H1 (cell line): Measurements from ENCODE around the gene KLF5. TPM values are rescaled to one million over a fixed set of nuclear protein-coding genes. Genes with fewer than 3 reads are reported as not detected.

Source experiments
- ATF3 ChIP-seq: IDR thresholded peaks from 2 replicates; pipeline ENCODE4 v1.6.1; 2011; ENCODE audit warnings: low read depth, mild to moderate bottlenecking, low read length; ENCODE audit not compliant: insufficient read depth
- BACH1 ChIP-seq: IDR thresholded peaks from 2 replicates; pipeline ENCODE4 v1.6.1; 2012; ENCODE audit warnings: low read length, improper control_type of control experiment
- CBX5 ChIP-seq: fragments of 300-800, 300-1000 bp; sonication (generic); IDR thresholded peaks from 2 replicates; pipeline ENCODE4 v1.7.1; 2016; ENCODE audit warnings: antibody characterized with exemption, low read length, low read depth
- CBX8 ChIP-seq: fragments of 300-800, 300-1000 bp; sonication (generic); IDR thresholded peaks from 2 replicates; pipeline ENCODE4 v1.7.1; 2016; ENCODE audit warnings: low read depth, low read length, borderline replicate concordance
- CREB1 ChIP-seq: IDR thresholded peaks from 2 replicates; pipeline ENCODE4 v1.6.1; 2012; ENCODE audit warnings: inconsistent platforms
- EGR1 ChIP-seq: IDR thresholded peaks from 2 replicates; pipeline ENCODE4 v1.6.1; 2011; ENCODE audit warnings: low read depth, low read length, borderline replicate concordance
- EP300 ChIP-seq, 2 experiments: IDR thresholded peaks; 1 replicate in 1 of 2; 2 replicates in 1 of 2; pipeline ENCODE4 v1.6.1; 2011 to 2012; ENCODE audit warnings: low read depth in 2 of 2, low read length in 2 of 2, mild to moderate bottlenecking in 2 of 2, borderline replicate concordance in 1 of 2, inconsistent platforms in 1 of 2, moderate library complexity in 1 of 2
- EZH2 ChIP-seq: fragments of 200-600 bp; sonication (generic); IDR thresholded peaks from 2 replicates; pipeline ENCODE4 v1.7.1; 2012; ENCODE audit warnings: low read depth, mild to moderate bottlenecking, moderate library complexity, low read length, inconsistent platforms; ENCODE audit not compliant: severe bottlenecking
- HDAC2 ChIP-seq, 2 experiments: fragments of 300-600 bp in 1 of 2; sonication (generic) in 1 of 2; IDR thresholded peaks; 2 replicates each; pipeline ENCODE4 v1.6.1; 2011 to 2012; ENCODE audit warnings: low read depth in 2 of 2, low read length in 2 of 2, mild to moderate bottlenecking in 2 of 2, moderate library complexity in 2 of 2, borderline replicate concordance in 1 of 2, inconsistent platforms in 1 of 2
- KDM1A ChIP-seq: fragments of 200-600, 300-600 bp; sonication (generic); IDR thresholded peaks from 2 replicates; pipeline ENCODE4 v1.7.1; 2016; ENCODE audit warnings: mild to moderate bottlenecking, low read length, borderline replicate concordance
- KDM4A ChIP-seq: IDR thresholded peaks from one replicate; pipeline ENCODE4 v1.7.1; 2012; ENCODE audit warnings: low read depth, mild to moderate bottlenecking, moderate library complexity, low read length, inconsistent platforms; ENCODE audit not compliant: severe bottlenecking
- MAX ChIP-seq: IDR thresholded peaks from 2 replicates; pipeline ENCODE4 v1.6.1; 2012; ENCODE audit warnings: inconsistent platforms
- NRF1 ChIP-seq: IDR thresholded peaks from 2 replicates; pipeline ENCODE4 v1.6.1; 2011; ENCODE audit warnings: mild to moderate bottlenecking, low read depth, low read length, improper control_type of control experiment
- POLR2A ChIP-seq, 2 experiments: IDR thresholded peaks; 1 replicate in 1 of 2; 2 replicates in 1 of 2; pipeline ENCODE4 v1.6.1; 2011; ENCODE audit warnings: low read depth in 2 of 2, low read length in 2 of 2, mild to moderate bottlenecking in 2 of 2; ENCODE audit errors: control extremely low read depth in 1 of 2
- RBBP5 ChIP-seq: IDR thresholded peaks from 2 replicates; pipeline ENCODE4 v1.7.1; 2012; ENCODE audit warnings: low read depth, mild to moderate bottlenecking, inconsistent platforms, low read length, moderate library complexity, borderline replicate concordance
- RFX5 ChIP-seq: IDR thresholded peaks from 2 replicates; pipeline ENCODE4 v1.6.1; 2011; ENCODE audit warnings: low read depth, low read length, improper control_type of control experiment, borderline replicate concordance
- RNF2 ChIP-seq: fragments of 200-900, 300-1000 bp; sonication (generic); IDR thresholded peaks from 2 replicates; pipeline ENCODE4 v1.7.1; 2016; ENCODE audit warnings: borderline replicate concordance, low read depth, mild to moderate bottlenecking, antibody characterized with exemption, low read length; ENCODE audit not compliant: poor library complexity, severe bottlenecking; ENCODE audit errors: missing control alignments
- SP4 ChIP-seq: IDR thresholded peaks from 2 replicates; pipeline ENCODE4 v1.6.1; 2012; ENCODE audit warnings: low read length, inconsistent platforms
- SRF ChIP-seq: IDR thresholded peaks from 2 replicates; pipeline ENCODE4 v1.6.1; 2011; ENCODE audit warnings: mild to moderate bottlenecking, low read depth, low read length, moderate library complexity
- SUZ12 ChIP-seq: fragments of 200-600 bp; sonication (generic); IDR thresholded peaks from 2 replicates; pipeline ENCODE4 v1.6.1; 2012; ENCODE audit warnings: mild to moderate bottlenecking, inconsistent platforms, low read length, moderate library complexity, mixed read lengths
- TAF7 ChIP-seq: optimal IDR thresholded peaks from 2 replicates; pipeline ENCODE3; 2011; ENCODE audit warnings: low read depth, mild to moderate bottlenecking, inconsistent platforms, low read length, moderate library complexity, borderline replicate concordance
- polyA plus RNA-seq, 7 experiments: library from polyadenylated mRNA; depleted of rRNA in 3 of 7; stranded (reverse) in 5 of 7; unstranded in 2 of 7; fragments of >200 nt in 5 of 7; fragments of 200-250 nt in 2 of 7; gene quantifications; 1 replicate in 5 of 7; 2 replicates in 1 of 7; 4 replicates in 1 of 7; pipeline versions ENCODE4 v1.2.1 to v1.2.3, GENCODE V29; 2011 to 2013; ENCODE audit warnings: missing spikeins in 2 of 7, mixed read lengths in 2 of 7
- total RNA-seq: library from RNA; stranded (reverse); fragmentation: NEBNext Ultra II Directional; extraction: Animal tissue kit (Norgen Biotek cat#: 25700); gene quantifications from 2 replicates; pipeline ENCODE4 v1.2.1, GENCODE V29; 2021

KLF5 gene
- total and polyA plus RNA-seq, 2 of the 8 experiments (the other 6 are each of a cell fraction or from before 2014, with no cell fraction given) = 1.2 to 2.3 TPM

GRCh38 chr13:73058736-73059459, at the start of gene KLF5 (continued):
- TF ChIP-seq RNF2 (no peak), RFX5 (no peak), HDAC2 (IDR thresholded peaks at IDR 0.05; ENCODE audit: borderline replicate concordance in 1 of 2, low read depth in 2 of 2, low read length in 2 of 2) (peak in 1 of 2 experiments; percentile 25; a peak in 1 of 4 replicates), ATF3 (no peak), KDM4A (peak; percentile 81), CREB1 (no peak; the same call in 1 of the 2 replicates), MAX (peak; percentile 78; the same call in 1 of the 2 replicates), POLR2A (IDR thresholded peaks at IDR 0.05; ENCODE audit: control extremely low read depth in 1 of 2, low read depth in 2 of 2, low read length in 2 of 2) (peak in 1 of 2 experiments; percentile 59; a peak in 2 of 3 replicates), NRF1 (no peak; the same call in 1 of the 2 replicates), CBX5 (no peak), SP4 (0 out of 2 replicates have a peak, but pooled peaks have one; percentile 81), CBX8 (no peak), TAF7 (peak; percentile 87), EP300 (IDR thresholded peaks at IDR 0.05; ENCODE audit: borderline replicate concordance in 1 of 2, low read depth in 2 of 2, low read length in 2 of 2) (no peak), RBBP5 (no peak), SRF (no peak), EZH2 (no peak), KDM1A (no peak), SUZ12 (no peak), EGR1 (no peak; the same call in 1 of the 2 replicates), BACH1 (no peak)
